CD8-positive, alpha-beta memory T cell (primary cell): ENCODE results near the gene TMEM51. TPM values are rescaled to one million over a fixed set of nuclear protein-coding genes. Genes with fewer than 3 reads are reported as not detected.

Source experiments
- CTCF ChIA-PET: fragments of 350-600 bp; sonication (Branson Sonifier 250); formaldehyde crosslinking; loops from one replicate; lab custom pipeline; 2021; ENCODE audit warnings: antibody characterized with exemption; lab: Charles Lee
- POLR2A ChIA-PET: fragments of 350-600 bp; sonication (Branson Sonifier 250); formaldehyde crosslinking; loops from one replicate; lab custom pipeline; 2021; ENCODE audit warnings: antibody characterized with exemption; lab: Charles Lee
- DNase-seq, 5 donors: peaks; one replicate each; pipeline versions ENCODE4 v3.0.0 to v3.0.0-alpha.2; 2020 to 2022; ENCODE audit warnings: mixed read lengths in 1 of 5
- H3K27ac ChIP-seq: one replicate; pipeline ENCODE4 v1.7.0; 2013; ENCODE audit warnings: low read depth, mild to moderate bottlenecking, low read length, moderate library complexity
- H3K27me3 ChIP-seq: 2 replicates; pipeline ENCODE4 v1.7.0; 2013; ENCODE audit warnings: low read length, mild to moderate bottlenecking; ENCODE audit not compliant: insufficient read depth, poor library complexity, severe bottlenecking
- H3K36me3 ChIP-seq: 2 replicates; pipeline ENCODE4 v1.7.0; 2013; ENCODE audit warnings: mild to moderate bottlenecking, low read length, moderate library complexity; ENCODE audit not compliant: insufficient read depth
- H3K4me1 ChIP-seq: 2 replicates; pipeline ENCODE4 v1.7.0; 2013; ENCODE audit warnings: mild to moderate bottlenecking, low read length, moderate library complexity; ENCODE audit not compliant: insufficient read depth
- H3K4me3 ChIP-seq: 2 replicates; pipeline ENCODE4 v1.7.0; 2013; ENCODE audit warnings: mild to moderate bottlenecking, low read length
- H3K9me3 ChIP-seq: 2 replicates; pipeline ENCODE4 v1.7.0; 2013; ENCODE audit warnings: mild to moderate bottlenecking, low read length
- H3K27ac Mint-ChIP-seq, 8 donors: one replicate each; pipeline ENCODE4 v1.8.0; 2020 to 2021; ENCODE audit warnings: mixed read lengths in 8 of 8, mild to moderate bottlenecking in 6 of 8, inconsistent platforms in 3 of 8, moderate library complexity in 3 of 8
- H3K27me3 Mint-ChIP-seq, 2 donors: one replicate each; pipeline ENCODE4 v1.8.0; 2020 to 2021; ENCODE audit warnings: mixed read lengths in 2 of 2, mild to moderate bottlenecking in 1 of 2, moderate library complexity in 1 of 2
- H3K36me3 Mint-ChIP-seq, 3 donors: one replicate each; pipeline ENCODE4 v1.8.0; 2020 to 2021; ENCODE audit warnings: mixed read lengths in 3 of 3, inconsistent platforms in 1 of 3, mild to moderate bottlenecking in 1 of 3
- H3K4me1 Mint-ChIP-seq, 3 donors: one replicate each; pipeline ENCODE4 v1.8.0; 2020 to 2021; ENCODE audit warnings: mixed read lengths in 3 of 3, inconsistent platforms in 1 of 3, mild to moderate bottlenecking in 1 of 3
- H3K4me3 Mint-ChIP-seq, 7 donors: one replicate each; pipeline ENCODE4 v1.8.0; 2020 to 2021; ENCODE audit warnings: mixed read lengths in 7 of 7, mild to moderate bottlenecking in 6 of 7, moderate library complexity in 4 of 7, inconsistent platforms in 2 of 7
- H3K9me3 Mint-ChIP-seq, 5 donors: one replicate each; pipeline ENCODE4 v1.8.0; 2020 to 2022; ENCODE audit warnings: mixed read lengths in 5 of 5, mild to moderate bottlenecking in 3 of 5, moderate library complexity in 2 of 5, inconsistent platforms in 1 of 5
- polyA plus RNA-seq: library from polyadenylated mRNA; unstranded; fragments of 300-500 nt; fragmentation: Illumina TruSeq; gene quantifications from one replicate; pipeline ENCODE4 v1.2.3, GENCODE V29; 2021
- total RNA-seq, 2 experiments: library from RNA; stranded (reverse); gene quantifications; one replicate each; pipeline ENCODE4 v1.2.3, GENCODE V29; 2021

Gene TMEM51
- total and polyA plus RNA-seq, 3 experiments from 2014 or later: 0.11 to 0.24 TPM; not detected in 1

DNA sequence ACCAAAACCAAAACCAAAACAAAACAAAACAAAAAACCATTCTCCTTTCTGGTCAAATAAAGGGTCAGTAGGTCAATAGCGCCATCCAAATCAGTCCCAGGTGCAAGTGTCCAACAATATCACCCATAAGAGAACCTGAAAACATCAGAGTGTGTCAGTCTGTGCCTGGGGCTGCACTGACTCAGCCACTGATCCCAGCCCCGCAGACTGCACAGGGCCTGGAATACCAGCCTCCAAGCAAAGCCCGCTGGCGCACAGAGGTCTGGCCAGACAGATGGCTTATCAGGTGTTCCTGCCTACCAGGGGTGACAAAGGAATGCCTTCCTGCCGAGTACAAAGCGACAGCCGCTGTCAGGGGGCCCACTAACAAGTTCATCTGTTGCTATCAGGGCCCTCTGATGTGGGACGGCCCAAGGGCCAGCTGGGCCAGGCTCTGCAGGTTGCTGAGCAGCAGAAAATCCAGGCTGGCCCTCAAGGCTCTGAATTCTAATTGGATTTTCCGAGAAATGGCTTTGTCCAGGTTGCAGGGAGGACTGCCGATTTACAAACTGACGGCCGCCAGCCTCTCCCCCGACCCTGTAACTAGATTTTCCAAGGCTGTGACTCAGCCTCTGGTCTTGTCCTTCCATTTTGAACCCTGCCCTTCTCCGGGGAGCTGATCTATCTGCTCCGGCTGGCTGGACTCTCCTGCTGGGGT lies 13.7 kb upstream of the TMEM51 start:
- Mint-ChIP-seq H3K27ac (no peak overlapping the region), H3K36me3 (peaks cover 0 to 5% (median 0%) of the 10 kb centered on the region in 3 donors), H3K9me3 (peaks cover 0 to 2% (median 0%) of the 10 kb centered on the region in 5 donors), H3K27me3 (peaks cover 32 to 61% of the 10 kb centered on the region in 2 donors), H3K4me1 (no peaks in the 10 kb centered on the region), H3K4me3 (no peak overlapping the region)
- CTCF ChIA-PET: interaction anchor here (1.6 kb wide), 1 partner anchor 12 kb away, joined by 4 read pairs; no protein-coding TSS in a partner anchor
- Histone ChIP-seq H3K4me3 (no peak overlapping the region), H3K27ac (no peak overlapping the region), H3K36me3 (no peaks in the 10 kb centered on the region), H3K4me1 (no peaks in the 10 kb centered on the region), H3K9me3 (no peaks in the 10 kb centered on the region), H3K27me3 (peaks cover 3% of the 10 kb centered on the region)
- no peak for DNase-seq
- POLR2A ChIA-PET: no interaction called here

DNA sequence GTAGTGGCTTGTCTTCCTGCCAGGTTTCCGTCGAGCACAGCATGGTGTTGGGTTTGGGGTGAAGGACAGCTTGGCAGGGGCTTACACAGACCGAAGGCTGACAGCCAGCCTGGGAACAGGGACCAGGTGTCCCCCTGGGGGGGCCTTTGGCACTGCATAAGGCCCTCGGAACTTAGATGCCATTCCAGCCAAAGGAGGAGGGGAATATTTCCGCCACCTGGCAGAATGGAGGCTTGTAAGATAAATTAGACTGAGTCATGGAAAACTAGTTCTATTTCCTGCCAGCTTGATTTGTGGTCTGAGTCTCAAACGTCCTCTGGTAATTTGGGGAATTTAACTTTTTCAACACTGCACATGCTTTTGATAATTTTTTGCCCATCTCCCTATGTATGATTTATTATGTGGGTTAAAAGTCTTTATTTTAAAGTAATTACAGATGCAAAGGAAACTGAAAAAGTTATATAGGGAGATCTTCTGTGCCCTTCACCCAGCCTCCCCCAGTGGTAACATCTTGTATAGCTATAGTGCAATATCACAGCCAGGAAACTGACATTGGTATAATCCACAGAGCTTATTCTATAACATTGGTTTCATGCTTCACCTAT lies 11.5 kb upstream of the TMEM51 start:
- POLR2A ChIA-PET: no interaction called here
- Mint-ChIP-seq H3K27ac (no peak overlapping the region), H3K36me3 (peaks cover 0 to 3% (median 0%) of the 10 kb centered on the region in 3 donors), H3K4me1 (no peaks in the 10 kb centered on the region), H3K9me3 (peaks cover 0 to 2% (median 0%) of the 10 kb centered on the region in 5 donors), H3K27me3 (peaks cover 21 to 61% of the 10 kb centered on the region in 2 donors), H3K4me3 (no peak overlapping the region)
- H3K36me3 ChIP-seq: no peaks in the 10 kb centered on the region
- H3K27ac ChIP-seq: no peak overlapping the region
- no peaks in the 10 kb centered on the region for H3K9me3 ChIP-seq
- CTCF ChIA-PET: no interaction called here
- DNase-seq: no peak
- H3K4me3 ChIP-seq: no peak overlapping the region
- H3K27me3 ChIP-seq: no peaks in the 10 kb centered on the region
- H3K4me1 ChIP-seq: no peaks in the 10 kb centered on the region

DNA sequence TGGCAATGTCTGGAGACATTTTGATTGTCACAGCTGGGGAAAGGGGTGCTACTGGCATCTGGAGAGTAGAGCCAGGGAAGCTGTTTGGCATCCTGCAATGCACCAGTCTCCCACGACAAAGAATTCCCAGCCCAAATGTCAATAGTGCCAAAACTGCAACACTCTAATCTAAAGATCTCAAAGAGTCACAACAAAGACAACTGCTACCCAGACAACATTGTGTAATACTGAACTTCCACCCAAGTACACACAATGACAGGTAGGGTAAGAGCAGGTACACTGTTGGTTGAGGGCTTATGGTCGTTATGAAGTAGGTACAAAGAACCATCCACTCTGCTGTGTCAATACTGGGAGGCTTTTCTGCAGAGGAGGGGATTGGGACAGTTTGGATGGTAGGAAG lies 8.2 kb upstream of the TMEM51 start:
- H3K27me3 Mint-ChIP-seq: peaks cover 17 to 60% of the 10 kb centered on the region in 2 donors
- no peaks in the 10 kb centered on the region for H3K9me3 ChIP-seq

DNA sequence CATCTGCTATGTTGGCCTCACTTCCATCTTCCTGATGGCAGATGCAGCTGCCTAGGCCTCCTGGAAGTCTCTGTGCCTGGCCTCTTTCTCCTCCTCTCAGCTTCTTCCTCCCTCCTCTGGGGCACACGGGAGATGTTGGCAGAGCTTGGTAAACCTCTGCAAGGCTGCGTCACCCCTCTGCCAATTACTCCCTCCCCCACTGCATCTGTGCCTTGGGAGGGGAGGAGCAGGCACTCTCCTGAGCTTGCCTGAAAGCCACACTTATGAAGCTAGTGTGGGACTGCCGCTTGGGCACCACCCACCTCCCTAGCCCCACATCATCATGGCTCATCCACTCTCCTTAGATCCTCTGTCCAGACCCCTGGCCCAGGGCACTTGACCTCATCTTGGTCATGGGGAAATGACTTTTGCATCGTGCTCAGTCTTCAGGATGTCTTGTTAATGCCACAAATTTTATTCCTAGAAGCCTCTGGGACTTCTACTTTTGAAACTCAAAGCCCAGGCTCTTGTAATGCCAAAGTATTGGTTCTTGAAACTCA lies 7.3 kb upstream of the TMEM51 start:
- Histone ChIP-seq H3K4me1 (no peaks in the 10 kb centered on the region), H3K27me3 (peaks cover 7% of the 10 kb centered on the region), H3K4me3 (no peak overlapping the region), H3K9me3 (no peaks in the 10 kb centered on the region), H3K36me3 (no peaks in the 10 kb centered on the region), H3K27ac (no peak overlapping the region)
- Mint-ChIP-seq H3K36me3 (peaks cover 0 to 2% (median 0%) of the 10 kb centered on the region in 3 donors), H3K4me3 (no peak overlapping the region), H3K27me3 (peaks cover 17 to 63% of the 10 kb centered on the region in 2 donors), H3K27ac (no peak overlapping the region), H3K4me1 (no peaks in the 10 kb centered on the region), H3K9me3 (peaks cover 0 to 2% (median 0%) of the 10 kb centered on the region in 5 donors)
- no peak for DNase-seq
- POLR2A ChIA-PET: no interaction called here
- CTCF ChIA-PET: no interaction called here

More for the DNA sequence above, 8.2 kb upstream of the TMEM51 start:
- H3K4me3 Mint-ChIP-seq: no peak overlapping the region
- H3K27ac Mint-ChIP-seq: no peak overlapping the region
- H3K4me3 ChIP-seq: no peak overlapping the region
- ChIA-PET CTCF (no interaction called here), POLR2A (no interaction called here)
- H3K27me3 ChIP-seq: no peaks in the 10 kb centered on the region
- H3K9me3 Mint-ChIP-seq: peaks cover 0 to 2% (median 0%) of the 10 kb centered on the region in 5 donors
- H3K27ac ChIP-seq: no peak overlapping the region
- no peaks in the 10 kb centered on the region for H3K4me1 ChIP-seq
- H3K4me1 Mint-ChIP-seq: no peaks in the 10 kb centered on the region
- no peak for DNase-seq
- peaks cover 0 to 2% (median 0%) of the 10 kb centered on the region in 3 donors for H3K36me3 Mint-ChIP-seq
- no peaks in the 10 kb centered on the region for H3K36me3 ChIP-seq

DNA sequence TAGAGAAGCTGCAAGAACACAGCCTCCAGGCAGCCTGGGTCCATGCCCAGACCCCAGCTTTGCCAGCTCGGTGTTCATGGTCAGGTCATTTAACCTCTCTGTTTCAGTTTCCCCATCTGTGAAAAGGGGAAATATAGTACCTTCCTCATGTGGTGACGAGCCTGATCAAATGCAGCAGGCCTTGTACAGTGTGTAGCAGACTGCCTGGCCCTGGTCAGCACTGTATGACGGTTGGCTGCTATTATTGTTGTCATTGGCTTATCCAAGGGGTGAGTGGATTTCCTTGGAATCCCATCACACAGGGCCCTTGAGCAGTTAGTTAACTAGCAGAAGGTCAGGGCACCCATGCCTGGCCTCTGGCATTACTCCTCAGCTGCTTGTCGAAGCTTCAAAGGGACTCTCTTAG lies 6.6 kb upstream of the TMEM51 start:
- Histone ChIP-seq H3K36me3 (no peaks in the 10 kb centered on the region), H3K4me1 (no peaks in the 10 kb centered on the region), H3K27ac (no peak overlapping the region), H3K9me3 (no peaks in the 10 kb centered on the region), H3K4me3 (no peak overlapping the region), H3K27me3 (peaks cover 14% of the 10 kb centered on the region)
- Mint-ChIP-seq H3K36me3 (peaks cover 0 to 2% (median 0%) of the 10 kb centered on the region in 3 donors), H3K4me1 (peaks cover 0 to 4% (median 0%) of the 10 kb centered on the region in 3 donors), H3K27me3 (peaks cover 16 to 71% of the 10 kb centered on the region in 2 donors), H3K27ac (no peak overlapping the region), H3K4me3 (no peak overlapping the region), H3K9me3 (peaks cover 0 to 2% (median 0%) of the 10 kb centered on the region in 5 donors)
- no peak for DNase-seq
- ChIA-PET CTCF (no interaction called here), POLR2A (no interaction called here)

DNA sequence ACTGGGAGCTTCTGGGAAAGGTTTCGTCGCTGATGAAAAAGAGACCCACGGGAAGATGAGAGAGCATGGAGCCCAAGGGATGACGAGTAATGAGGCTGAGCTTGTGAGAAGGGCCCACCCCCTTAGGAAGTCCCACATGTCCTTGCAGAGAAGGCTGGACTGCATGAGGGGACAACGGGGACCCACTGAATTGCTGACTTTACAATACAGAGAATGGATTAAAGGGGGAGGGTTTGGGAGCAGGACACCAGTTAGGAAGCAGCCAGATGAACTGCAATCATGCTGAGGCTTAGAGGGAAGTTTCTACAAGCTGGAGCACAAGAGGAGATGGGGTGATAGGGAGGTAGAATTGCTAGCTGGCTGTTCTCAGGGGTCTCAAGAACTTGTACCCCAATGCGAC lies 5.5 kb upstream of the TMEM51 start:
- CTCF ChIA-PET: no interaction called here
- Histone ChIP-seq H3K4me1 (no peaks in the 10 kb centered on the region), H3K36me3 (no peaks in the 10 kb centered on the region), H3K27me3 (peaks cover 20% of the 10 kb centered on the region), H3K4me3 (no peak overlapping the region), H3K27ac (no peak overlapping the region), H3K9me3 (no peaks in the 10 kb centered on the region)
- POLR2A ChIA-PET: no interaction called here
- Mint-ChIP-seq H3K9me3 (peaks cover 0 to 2% (median 0%) of the 10 kb centered on the region in 5 donors), H3K4me3 (no peak overlapping the region), H3K27me3 (peaks cover 22 to 75% of the 10 kb centered on the region in 2 donors), H3K36me3 (peaks cover 0 to 2% (median 0%) of the 10 kb centered on the region in 3 donors), H3K4me1 (peaks cover 0 to 10% (median 2%) of the 10 kb centered on the region in 3 donors), H3K27ac (no peak overlapping the region)
- DNase-seq: no peak

DNA sequence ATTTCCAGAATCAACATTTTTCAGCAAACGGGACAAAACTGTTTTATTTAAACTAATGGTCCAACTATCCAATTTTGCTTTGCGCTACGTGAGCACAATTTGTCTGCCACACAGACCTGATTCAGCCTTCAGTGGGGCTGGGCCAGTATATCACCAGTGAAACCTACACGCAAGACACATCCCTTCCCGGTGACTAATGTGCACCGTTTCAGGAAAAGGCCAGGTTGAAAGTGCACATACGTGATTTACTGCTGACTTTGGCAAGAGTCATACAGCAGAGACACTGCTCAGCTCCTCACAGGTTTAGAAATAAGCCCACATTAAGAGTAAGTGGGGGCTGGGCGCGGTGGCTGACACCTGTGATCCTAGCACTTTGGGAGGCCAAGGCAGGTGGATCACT lies 5.1 kb upstream of the TMEM51 start:
- H3K27me3 Mint-ChIP-seq: peaks cover 22 to 71% of the 10 kb centered on the region in 2 donors

DNA sequence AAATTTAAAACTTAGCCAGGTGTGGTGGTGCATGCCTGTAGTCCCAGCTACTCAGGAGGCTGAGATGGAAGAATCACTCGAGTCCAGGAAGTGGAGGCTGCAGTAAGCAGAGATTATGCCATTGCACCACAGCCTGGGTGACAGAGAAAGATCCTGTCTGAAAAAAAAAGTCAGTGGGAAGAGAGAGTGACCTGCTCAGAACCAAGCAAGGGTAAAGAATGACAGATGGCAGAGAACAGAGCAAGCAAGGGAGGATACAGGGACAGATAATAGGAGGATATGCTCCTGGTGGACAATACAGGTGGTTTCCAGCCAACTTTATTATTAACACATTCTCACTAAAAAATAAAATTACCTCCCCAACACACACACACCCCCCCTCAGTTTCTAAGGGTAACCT lies 4.6 kb upstream of the TMEM51 start:
- peaks cover 0 to 2% (median 0%) of the 10 kb centered on the region in 3 donors for H3K36me3 Mint-ChIP-seq
- Histone ChIP-seq H3K9me3 (no peaks in the 10 kb centered on the region), H3K4me1 (no peaks in the 10 kb centered on the region), H3K27me3 (peaks cover 21% of the 10 kb centered on the region), H3K36me3 (no peaks in the 10 kb centered on the region), H3K27ac (no peak overlapping the region), H3K4me3 (no peak overlapping the region)
- DNase-seq: no peak
- ChIA-PET CTCF (no interaction called here), POLR2A (no interaction called here)
- no peak overlapping the region for H3K27ac Mint-ChIP-seq
- H3K4me1 Mint-ChIP-seq: peaks cover 0 to 12% (median 2%) of the 10 kb centered on the region in 3 donors
- H3K27me3 Mint-ChIP-seq: peaks cover 22 to 71% of the 10 kb centered on the region in 2 donors
- no peak overlapping the region for H3K4me3 Mint-ChIP-seq
- H3K9me3 Mint-ChIP-seq: peaks cover 0 to 2% (median 0%) of the 10 kb centered on the region in 5 donors

More for the DNA sequence above, 5.1 kb upstream of the TMEM51 start:
- Mint-ChIP-seq H3K4me3 (no peak overlapping the region), H3K27ac (no peak overlapping the region), H3K36me3 (peaks cover 0 to 2% (median 0%) of the 10 kb centered on the region in 3 donors), H3K4me1 (peaks cover 0 to 12% (median 2%) of the 10 kb centered on the region in 3 donors), H3K9me3 (peaks cover 0 to 2% (median 0%) of the 10 kb centered on the region in 5 donors)
- peaks cover 20% of the 10 kb centered on the region for H3K27me3 ChIP-seq
- H3K27ac ChIP-seq: no peak overlapping the region
- ChIA-PET POLR2A (no interaction called here), CTCF (no interaction called here)
- DNase-seq: no peak
- H3K4me1 ChIP-seq: no peaks in the 10 kb centered on the region
- H3K36me3 ChIP-seq: no peaks in the 10 kb centered on the region
- no peaks in the 10 kb centered on the region for H3K9me3 ChIP-seq
- H3K4me3 ChIP-seq: no peak overlapping the region
